D721Med (cell line): ENCODE data around the gene PPIL3.

ENCODE experiments used
- DNase-seq: peaks from one replicate; pipeline ENCODE4 v3.0.0; 2011; ENCODE audit warnings: low spot score; ENCODE audit not compliant: insufficient read length
- FAIRE-seq: peaks from 2 replicates; lab custom pipeline; 2011; peaks lifted over from hg19 to GRCh38; lab: Jason Lieb, UNC
- TF ChIP-seq, protein P1 (sequence below): IDR thresholded peaks from 2 replicates; pipeline ENCODE4 v1.5.1; 2012; ENCODE audit warnings: mild to moderate bottlenecking, control low read depth; ENCODE audit not compliant: insufficient read depth; ENCODE audit errors: missing control alignments

PPIL3 gene

GRCh38 chr2:200860092-200860795 lies 28.6 kb downstream of the PPIL3 start:
- TF ChIP-seq, protein P1, sequence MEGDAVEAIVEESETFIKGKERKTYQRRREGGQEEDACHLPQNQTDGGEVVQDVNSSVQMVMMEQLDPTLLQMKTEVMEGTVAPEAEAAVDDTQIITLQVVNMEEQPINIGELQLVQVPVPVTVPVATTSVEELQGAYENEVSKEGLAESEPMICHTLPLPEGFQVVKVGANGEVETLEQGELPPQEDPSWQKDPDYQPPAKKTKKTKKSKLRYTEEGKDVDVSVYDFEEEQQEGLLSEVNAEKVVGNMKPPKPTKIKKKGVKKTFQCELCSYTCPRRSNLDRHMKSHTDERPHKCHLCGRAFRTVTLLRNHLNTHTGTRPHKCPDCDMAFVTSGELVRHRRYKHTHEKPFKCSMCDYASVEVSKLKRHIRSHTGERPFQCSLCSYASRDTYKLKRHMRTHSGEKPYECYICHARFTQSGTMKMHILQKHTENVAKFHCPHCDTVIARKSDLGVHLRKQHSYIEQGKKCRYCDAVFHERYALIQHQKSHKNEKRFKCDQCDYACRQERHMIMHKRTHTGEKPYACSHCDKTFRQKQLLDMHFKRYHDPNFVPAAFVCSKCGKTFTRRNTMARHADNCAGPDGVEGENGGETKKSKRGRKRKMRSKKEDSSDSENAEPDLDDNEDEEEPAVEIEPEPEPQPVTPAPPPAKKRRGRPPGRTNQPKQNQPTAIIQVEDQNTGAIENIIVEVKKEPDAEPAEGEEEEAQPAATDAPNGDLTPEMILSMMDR = no peak
- DNase-seq = no peak
- no peak for FAIRE-seq

DNA sequence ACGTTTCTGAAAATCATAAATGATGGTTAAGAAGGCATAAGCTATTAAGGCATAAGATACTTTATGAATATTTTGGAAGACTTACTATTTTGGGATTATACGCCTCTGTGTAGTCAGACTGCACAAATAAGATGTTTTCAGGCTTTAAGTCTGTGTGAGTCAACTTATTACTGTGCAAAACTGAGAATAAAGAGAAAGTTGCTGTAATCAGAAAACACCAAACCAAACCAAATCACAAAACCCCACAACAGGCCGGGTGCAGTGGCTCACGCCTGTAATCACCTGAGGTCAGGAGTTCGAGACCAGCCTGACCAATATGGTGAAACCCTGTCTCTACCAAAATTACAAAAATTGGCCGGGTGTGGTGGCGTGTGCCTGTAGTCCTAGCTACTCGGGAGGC lies 32.1 kb downstream of the PPIL3 start:
- no peak for DNase-seq
- TF ChIP-seq, protein P1 = no peak
- no peak for FAIRE-seq

GRCh38 chr2:200852605-200853004 lies 36.3 kb downstream of the PPIL3 start:
- TF ChIP-seq, protein P1 = no peak
- DNase-seq (no peak), FAIRE-seq (no peak)

DNA sequence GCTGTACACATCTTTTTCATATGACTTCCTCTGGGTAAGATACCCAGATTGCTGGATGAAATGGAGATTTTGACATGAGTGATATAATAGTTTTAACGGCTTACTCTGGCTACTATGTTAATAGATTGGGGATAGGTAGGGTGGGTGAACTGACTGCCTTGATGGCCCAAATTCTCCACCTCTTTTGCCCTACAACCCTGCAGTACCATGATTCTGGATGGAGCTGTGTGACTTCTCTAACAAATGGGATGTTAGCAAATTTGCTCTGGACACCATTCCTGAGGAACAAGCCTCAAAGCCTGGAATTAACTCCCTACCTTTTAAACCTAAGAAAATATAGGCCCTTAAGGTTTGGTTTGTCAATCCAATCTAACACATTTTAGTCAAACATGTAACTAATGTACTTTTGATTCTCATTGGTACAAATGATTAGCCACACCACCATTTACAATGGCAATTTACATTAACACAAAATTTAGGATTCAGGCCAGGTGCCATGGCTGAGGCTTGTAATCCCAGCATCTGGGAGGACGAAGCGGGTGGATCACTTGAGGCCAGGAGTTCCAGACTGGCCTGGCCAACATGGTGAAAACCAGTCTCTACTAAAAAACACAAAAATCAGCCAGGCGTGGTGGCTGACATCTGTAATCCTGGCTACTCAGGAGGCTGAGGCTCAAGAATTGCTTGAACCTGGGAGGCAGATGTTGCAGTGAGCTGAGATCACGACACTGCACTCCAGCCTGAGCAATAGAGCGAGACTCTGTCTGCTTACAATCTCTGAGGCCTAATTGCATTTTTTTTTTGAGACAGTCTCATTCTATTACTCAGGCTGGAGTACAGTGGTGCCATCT lies 37.3 kb downstream of the PPIL3 start:
- TF ChIP-seq, protein P1 = no peak
- no peak for DNase-seq
- no peak for FAIRE-seq

DNA sequence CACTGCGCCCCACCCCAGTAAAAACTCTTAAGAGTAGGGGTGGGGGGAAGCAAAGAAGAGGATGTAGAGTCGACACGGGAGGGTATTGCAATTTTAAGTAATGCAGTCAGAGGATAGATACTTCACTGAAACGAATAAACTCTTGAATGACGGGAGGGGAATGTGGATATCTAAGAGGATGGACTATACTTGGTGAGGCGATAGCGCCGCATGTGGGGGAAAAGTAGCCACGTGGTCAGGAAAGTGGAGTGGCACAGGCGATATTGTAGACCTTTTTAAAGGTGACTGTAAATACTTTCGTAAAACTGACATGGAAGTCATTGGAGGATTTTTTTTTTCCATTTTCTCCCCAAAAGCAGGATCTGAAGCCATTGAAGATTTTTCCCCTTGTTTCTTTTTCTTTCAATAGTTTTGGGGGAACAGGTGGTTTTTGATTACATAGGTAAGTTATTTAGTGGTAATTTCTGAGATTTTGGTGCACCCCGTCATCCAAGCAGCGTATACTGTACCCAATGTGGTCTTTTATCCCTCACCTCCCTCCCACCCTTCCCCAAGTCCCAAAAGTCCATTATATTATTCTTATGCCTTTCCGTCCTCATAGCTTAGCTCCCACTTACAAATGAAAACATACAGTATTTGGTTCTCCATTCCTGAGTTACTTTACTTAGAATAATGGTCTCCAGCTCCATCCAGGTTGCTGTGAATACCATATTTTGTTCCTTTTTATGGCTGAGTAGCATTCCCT lies 38.2 kb downstream of the PPIL3 start:
- FAIRE-seq (no peak), DNase-seq (no peak)
- TF ChIP-seq, protein P1 = peak; percentile 18

DNA sequence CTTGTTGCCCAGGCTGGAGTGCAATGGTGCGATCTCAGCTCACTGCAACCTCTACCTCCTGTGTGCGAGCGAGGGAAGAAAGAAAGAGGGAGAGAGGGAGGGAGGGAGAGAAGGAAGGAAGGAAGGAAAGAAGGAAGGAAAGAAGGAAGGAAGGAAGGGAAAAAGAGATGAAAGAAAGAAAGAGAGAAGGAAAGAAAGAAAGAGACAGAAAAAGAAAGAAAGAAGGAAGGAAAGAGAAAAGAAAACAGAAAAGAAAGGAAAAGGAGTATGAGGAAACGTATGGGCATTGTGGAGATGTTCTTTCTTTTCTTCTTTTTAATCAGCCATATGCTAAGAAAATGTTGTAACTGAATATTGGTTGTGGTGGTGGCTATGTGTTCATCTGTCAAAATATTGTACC lies 40.9 kb downstream of the PPIL3 start:
- TF ChIP-seq, protein P1 = no peak
- FAIRE-seq (no peak), DNase-seq (no peak)
